ENCODE results near the gene LONRF2. TPM values are rescaled to one million over a fixed set of nuclear protein-coding genes. Genes with fewer than 3 reads are reported as not detected.

Gene LONRF2
- total RNA-seq, 1 experiment from 2014 or later, result not detected

GRCh38 chr2:100242476-100242875 is 79.8 kb downstream of the LONRF2 start:
- Histone ChIP-seq H3K36me3 (ENCODE audit: control insufficient read depth, insufficient read depth, low read length) (no peaks in the 10 kb centered on the region), H3K9me3 (no peaks in the 10 kb centered on the region), H3K4me1 (no peaks in the 10 kb centered on the region), H3K27me3 (replicated peaks; ENCODE audit: control insufficient read depth, insufficient read depth, low read length) (no peaks in the 10 kb centered on the region), H3K4me3 (ENCODE audit: low read depth, low read length) (no peak overlapping the region)
- no peak overlapping the region for H3K4me3 Mint-ChIP-seq (ENCODE audit: unreplicated experiment)
- no peak overlapping the region for H3K27ac Mint-ChIP-seq (ENCODE audit: unreplicated experiment)
- H3K36me3 Mint-ChIP-seq (ENCODE audit: insufficient read depth, unreplicated experiment), result no peaks in the 10 kb centered on the region
- no peaks in the 10 kb centered on the region for H3K4me1 Mint-ChIP-seq (ENCODE audit: low read depth, unreplicated experiment)
- TF ChIP-seq, protein P1, sequence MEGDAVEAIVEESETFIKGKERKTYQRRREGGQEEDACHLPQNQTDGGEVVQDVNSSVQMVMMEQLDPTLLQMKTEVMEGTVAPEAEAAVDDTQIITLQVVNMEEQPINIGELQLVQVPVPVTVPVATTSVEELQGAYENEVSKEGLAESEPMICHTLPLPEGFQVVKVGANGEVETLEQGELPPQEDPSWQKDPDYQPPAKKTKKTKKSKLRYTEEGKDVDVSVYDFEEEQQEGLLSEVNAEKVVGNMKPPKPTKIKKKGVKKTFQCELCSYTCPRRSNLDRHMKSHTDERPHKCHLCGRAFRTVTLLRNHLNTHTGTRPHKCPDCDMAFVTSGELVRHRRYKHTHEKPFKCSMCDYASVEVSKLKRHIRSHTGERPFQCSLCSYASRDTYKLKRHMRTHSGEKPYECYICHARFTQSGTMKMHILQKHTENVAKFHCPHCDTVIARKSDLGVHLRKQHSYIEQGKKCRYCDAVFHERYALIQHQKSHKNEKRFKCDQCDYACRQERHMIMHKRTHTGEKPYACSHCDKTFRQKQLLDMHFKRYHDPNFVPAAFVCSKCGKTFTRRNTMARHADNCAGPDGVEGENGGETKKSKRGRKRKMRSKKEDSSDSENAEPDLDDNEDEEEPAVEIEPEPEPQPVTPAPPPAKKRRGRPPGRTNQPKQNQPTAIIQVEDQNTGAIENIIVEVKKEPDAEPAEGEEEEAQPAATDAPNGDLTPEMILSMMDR (IDR thresholded peaks at IDR 0.05; ENCODE audit: insufficient read depth in 1 of 2, low read depth in 1 of 2, low read length in 1 of 2, severe bottlenecking in 1 of 2, unreplicated experiment in 1 of 2), result no peak
- no peak for DNase-seq
- POLR2A ChIA-PET, result no interaction called here
- H3K9me3 Mint-ChIP-seq (ENCODE audit: unreplicated experiment), result no peaks in the 10 kb centered on the region
- H3K27me3 Mint-ChIP-seq (ENCODE audit: insufficient read depth, unreplicated experiment), result peaks cover 9% of the 10 kb centered on the region
- BruUV-seq (replicated peaks), result no TSS peak
- CTCF ChIA-PET, result interaction anchor here (1.3 kb wide), 1 partner anchor 683 kb away, joined by 3 read pairs; no protein-coding TSS in a partner anchor
- intact Hi-C loops (cut with micrococcal nuclease; ENCODE audit: unreplicated experiment), result loop anchor here (10.0 kb wide), 1 partner anchor 518 kb away; no protein-coding TSS in a partner anchor

DNA sequence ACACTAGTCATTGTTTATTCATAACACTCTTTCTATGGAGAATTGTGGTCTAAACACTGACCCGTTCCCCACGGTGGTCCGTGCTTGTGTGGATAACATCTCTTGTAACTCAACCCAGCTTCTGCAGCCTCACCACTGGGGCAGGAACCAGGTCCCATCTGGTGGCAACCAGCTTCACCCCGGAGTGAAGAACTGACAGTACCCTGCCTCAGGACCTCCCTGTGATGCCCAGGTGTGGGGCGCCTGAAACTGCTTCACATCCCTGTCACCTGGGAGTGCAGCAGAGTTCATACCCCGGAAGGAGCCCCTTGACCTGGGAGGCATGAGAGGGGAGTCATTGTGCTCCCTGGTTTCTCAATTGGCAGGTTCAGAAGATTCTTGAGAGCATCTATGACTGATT is 81.1 kb downstream of the LONRF2 start:
- H3K27me3 Mint-ChIP-seq (ENCODE audit: insufficient read depth, unreplicated experiment), result peaks cover 6% of the 10 kb centered on the region
- no peaks in the 10 kb centered on the region for H3K9me3 Mint-ChIP-seq (ENCODE audit: unreplicated experiment)
- H3K36me3 Mint-ChIP-seq (ENCODE audit: insufficient read depth, unreplicated experiment), result no peaks in the 10 kb centered on the region
- Histone ChIP-seq H3K4me1 (no peaks in the 10 kb centered on the region), H3K9me3 (no peaks in the 10 kb centered on the region), H3K4me3 (ENCODE audit: low read depth, low read length) (no peak overlapping the region), H3K36me3 (ENCODE audit: control insufficient read depth, insufficient read depth, low read length) (no peaks in the 10 kb centered on the region), H3K27me3 (replicated peaks; ENCODE audit: control insufficient read depth, insufficient read depth, low read length) (no peaks in the 10 kb centered on the region)
- intact Hi-C loops (cut with micrococcal nuclease; ENCODE audit: unreplicated experiment), result loop anchor here (10.0 kb wide), 1 partner anchor 516 kb away; no protein-coding TSS in a partner anchor
- ChIA-PET POLR2A (no interaction called here), CTCF (interaction anchor here (1.3 kb wide), 1 partner anchor 682 kb away, joined by 3 read pairs; no protein-coding TSS in a partner anchor)
- H3K4me3 Mint-ChIP-seq (ENCODE audit: unreplicated experiment), result no peak overlapping the region
- TF ChIP-seq, protein P1 (IDR thresholded peaks at IDR 0.05; ENCODE audit: insufficient read depth in 1 of 2, low read depth in 1 of 2, low read length in 1 of 2, severe bottlenecking in 1 of 2, unreplicated experiment in 1 of 2), result no peak
- BruUV-seq (replicated peaks), result no TSS peak
- H3K27ac Mint-ChIP-seq (ENCODE audit: unreplicated experiment), result no peak overlapping the region
- H3K4me1 Mint-ChIP-seq (ENCODE audit: low read depth, unreplicated experiment), result no peaks in the 10 kb centered on the region
- no peak for DNase-seq

- TF ChIP-seq, protein P1 (IDR thresholded peaks at IDR 0.05; ENCODE audit: insufficient read depth in 1 of 2, low read depth in 1 of 2, low read length in 1 of 2, severe bottlenecking in 1 of 2, unreplicated experiment in 1 of 2), result no peak
- no peaks in the 10 kb centered on the region for H3K27me3 ChIP-seq (replicated peaks; ENCODE audit: control insufficient read depth, insufficient read depth, low read length)
- H3K9me3 ChIP-seq, result no peaks in the 10 kb centered on the region
- no peaks in the 10 kb centered on the region for H3K9me3 Mint-ChIP-seq (ENCODE audit: unreplicated experiment)
- H3K27ac Mint-ChIP-seq (ENCODE audit: unreplicated experiment), result no peak overlapping the region
- no peaks in the 10 kb centered on the region for H3K4me1 ChIP-seq
- intact Hi-C loops (cut with micrococcal nuclease; ENCODE audit: unreplicated experiment), result loop anchor here (10.0 kb wide), 1 partner anchor 516 kb away; no protein-coding TSS in a partner anchor
- peaks cover 9% of the 10 kb centered on the region for H3K27me3 Mint-ChIP-seq (ENCODE audit: insufficient read depth, unreplicated experiment)
- H3K4me3 Mint-ChIP-seq (ENCODE audit: unreplicated experiment), result no peak overlapping the region
- no peak overlapping the region for H3K4me3 ChIP-seq (ENCODE audit: low read depth, low read length)
- H3K4me1 Mint-ChIP-seq (ENCODE audit: low read depth, unreplicated experiment), result no peaks in the 10 kb centered on the region
- CTCF ChIA-PET, result no interaction called here
- no peaks in the 10 kb centered on the region for H3K36me3 ChIP-seq (ENCODE audit: control insufficient read depth, insufficient read depth, low read length)
- H3K36me3 Mint-ChIP-seq (ENCODE audit: insufficient read depth, unreplicated experiment), result no peaks in the 10 kb centered on the region
- DNase-seq, result no peak
- no TSS peak for BruUV-seq (replicated peaks)
- POLR2A ChIA-PET, result no interaction called here
Observed at GRCh38 chr2:100240386-100240785, 81.9 kb downstream of the LONRF2 start.
